AG04450 (cell line): Measurements from ENCODE around the gene SIRT7. TPM values are rescaled to one million over a fixed set of nuclear protein-coding genes. Genes with fewer than 3 reads are reported as not detected.
A peak's percentile ranks its signal among the peaks of the same experiment; 100 is the strongest.

Experiments
- CTCF ChIA-PET: fragments of 300-600, 350-600 bp; formaldehyde crosslinking; extraction: SDS; loops from one replicate; lab custom pipeline; 2022; ENCODE audit warnings: antibody characterized with exemption, inconsistent platforms; lab: Charles Lee
- POLR2A ChIA-PET: fragments of 350-600 bp; formaldehyde crosslinking; extraction: SDS; loops from one replicate; lab custom pipeline; 2021; ENCODE audit warnings: antibody characterized with exemption, inconsistent platforms; lab: Yijun Ruan, JAX
- DNase-seq: peaks from one replicate; pipeline ENCODE4 v3.0.0-alpha.2; 2011; ENCODE audit warnings: low read depth, low spot score
- H3K27ac ChIP-seq: one replicate; pipeline ENCODE4 v1.5.1; 2012; ENCODE audit warnings: low read depth, low read length, control low read depth
- H3K27me3 ChIP-seq: one replicate; pipeline ENCODE4 v1.6.0; 2012; ENCODE audit warnings: low read length; ENCODE audit not compliant: control insufficient read depth, insufficient read depth
- H3K4me3 ChIP-seq: 2 replicates; pipeline ENCODE4 v1.5.1; 2011; ENCODE audit warnings: mild to moderate bottlenecking, low read depth, low read length, control low read depth
- H3K9me3 ChIP-seq: 2 replicates; pipeline ENCODE4 v1.5.1; 2012; ENCODE audit warnings: low read length; ENCODE audit not compliant: control insufficient read depth, insufficient read depth
- CTCF ChIP-seq: IDR thresholded peaks from 2 replicates; pipeline ENCODE4 v1.5.1; 2011; ENCODE audit warnings: low read depth, low read length, control low read depth, inconsistent platforms
- polyA plus RNA-seq: library from polyadenylated mRNA; depleted of rRNA; stranded (reverse); fragments of >200 nt; gene quantifications from 2 replicates; pipeline ENCODE4 v1.2.3, GENCODE V29; 2011

Gene SIRT7
- polyA plus RNA-seq, 1 experiment: 4.3 TPM

GRCh38 chr17:81924557-81925532 lies 6.9 kb upstream of the SIRT7 start:
- DNase-seq: no peak
- peak overlapping the region; percentile 90 for H3K27ac ChIP-seq
- POLR2A ChIA-PET: interaction anchor here (0.6 to 1.8 kb wide), 4 partner anchors 9 to 1154 kb away, joined by 4 to 10 read pairs (median 7); partner anchors contain the start of gene METRNL
- H3K4me3 ChIP-seq: no peak overlapping the region
- no peaks in the 10 kb centered on the region; the same call in 1 of the 2 replicates for H3K9me3 ChIP-seq
- no peak for TF ChIP-seq CTCF
- no peaks in the 10 kb centered on the region for H3K27me3 ChIP-seq
- CTCF ChIA-PET: no interaction called here

- POLR2A ChIA-PET: interaction anchor here (0.6 to 1.8 kb wide), 5 partner anchors 10 to 221 kb away, joined by 3 to 10 read pairs (median 4); partner anchors contain the start of genes CENPX, LRRC45 and MRPL12
- CTCF ChIA-PET: interaction anchor here (0.6 to 1.8 kb wide), 2 partner anchors 14 to 54 kb away, joined by 3 to 4 read pairs; no protein-coding TSS in a partner anchor
- TF ChIP-seq CTCF: no peak
- Histone ChIP-seq H3K27ac (peak overlapping the region; percentile 90), H3K4me3 (peak overlapping the region; percentile 58), H3K27me3 (no peaks in the 10 kb centered on the region), H3K9me3 (no peaks in the 10 kb centered on the region; the same call in 1 of the 2 replicates)
- peak; percentile 46 for DNase-seq
These were observed 5.6 kb upstream of the SIRT7 start for GRCh38 chr17:81923302-81924260.

GRCh38 chr17:81922566-81923301 lies 4.8 kb upstream of the SIRT7 start:
- H3K27ac ChIP-seq: peak overlapping the region; percentile 90
- no peaks in the 10 kb centered on the region; the same call in 1 of the 2 replicates for H3K9me3 ChIP-seq
- peak overlapping the region; percentile 58 for H3K4me3 ChIP-seq

More at GRCh38 chr17:81922566-81923301, 4.8 kb upstream of the SIRT7 start:
- ChIA-PET POLR2A (interaction anchor here (1.0 to 1.8 kb wide), 4 partner anchors 11 to 220 kb away, joined by 3 to 5 read pairs (median 4); partner anchors contain the start of genes CENPX, LRRC45 and MRPL12), CTCF (interaction anchor here (1.8 kb wide), 1 partner anchor 13 kb away, joined by 4 read pairs; no protein-coding TSS in a partner anchor)
- no peaks in the 10 kb centered on the region for H3K27me3 ChIP-seq
- no peak for DNase-seq
- TF ChIP-seq CTCF: no peak
